HEK293T (cell line): ENCODE measurements around the gene MCRS1.
"Not testable (repeated sequence)": the region's sequence is repeated elsewhere in the genome, so short reads cannot be mapped to it uniquely, and the experiment has no call there.

Source experiments
- CTCF ChIA-PET: fragments of 350-600 bp; formaldehyde crosslinking; extraction: SDS; loops from one replicate; lab custom pipeline; 2021; ENCODE audit warnings: antibody characterized with exemption, inconsistent platforms; lab: Yijun Ruan, JAX
- POLR2A ChIA-PET: fragments of 350-600 bp; formaldehyde crosslinking; extraction: SDS; loops from one replicate; lab custom pipeline; 2020; ENCODE audit warnings: antibody characterized with exemption, inconsistent platforms; lab: Yijun Ruan, JAX
- DNase-seq: peaks from one replicate; pipeline ENCODE4 v3.0.0; 2012; ENCODE audit warnings: mixed read lengths; ENCODE audit errors: extremely low spot score
- ARNT ChIP-seq: fragments of 450-650 bp; IDR thresholded peaks from 2 replicates; pipeline ENCODE4 v1.6.1; 2017; ENCODE audit warnings: mild to moderate bottlenecking
- BHLHE40 ChIP-seq: fragments of 450-650 bp; IDR thresholded peaks from 2 replicates; pipeline ENCODE4 v1.6.1; 2016; ENCODE audit warnings: mild to moderate bottlenecking, moderate library complexity, borderline replicate concordance
- CTBP1 ChIP-seq: fragments of 450-650 bp; IDR thresholded peaks from 2 replicates; pipeline ENCODE4 v1.6.1; 2016; ENCODE audit warnings: borderline replicate concordance
- ELF4 ChIP-seq: fragments of 450-650 bp; IDR thresholded peaks from 2 replicates; pipeline ENCODE4 v1.6.1; 2017; ENCODE audit warnings: antibody characterized with exemption
- FOXA1 ChIP-seq: fragments of 450-650 bp; IDR thresholded peaks from 2 replicates; pipeline ENCODE4 v1.6.1; 2016; ENCODE audit warnings: mild to moderate bottlenecking
- FOXK2 ChIP-seq: fragments of 450-650 bp; IDR thresholded peaks from 2 replicates; pipeline ENCODE4 v1.6.1; 2016; ENCODE audit warnings: mild to moderate bottlenecking
- FOXM1 ChIP-seq: fragments of 450-650 bp; IDR thresholded peaks from 2 replicates; pipeline ENCODE4 v1.6.1; 2017; ENCODE audit warnings: mild to moderate bottlenecking, borderline replicate concordance
- HDGF ChIP-seq: fragments of 450-650 bp; IDR thresholded peaks from 2 replicates; pipeline ENCODE4 v1.6.1; 2017; ENCODE audit warnings: antibody characterized with exemption, borderline replicate concordance
- L3MBTL2 ChIP-seq: fragments of 450-650 bp; conservative IDR thresholded peaks from 2 replicates; pipeline ENCODE4 v1.6.1; 2016; ENCODE audit warnings: mild to moderate bottlenecking
- LEF1 ChIP-seq: fragments of 450-650 bp; IDR thresholded peaks from 2 replicates; pipeline ENCODE4 v1.6.1; 2017; ENCODE audit warnings: mild to moderate bottlenecking, borderline replicate concordance
- NFRKB ChIP-seq: fragments of 450-650 bp; IDR thresholded peaks from 2 replicates; pipeline ENCODE4 v1.6.1; 2016; ENCODE audit warnings: mild to moderate bottlenecking, moderate library complexity
- SP1 ChIP-seq: fragments of 450-650 bp; IDR thresholded peaks from 2 replicates; pipeline ENCODE4 v1.6.1; 2017
- SUZ12 ChIP-seq: fragments of 450-650 bp; IDR thresholded peaks from 2 replicates; pipeline ENCODE4 v1.6.1; 2016; ENCODE audit warnings: mild to moderate bottlenecking
- TARDBP ChIP-seq: fragments of 450-650 bp; IDR thresholded peaks from 2 replicates; pipeline ENCODE4 v1.6.1; 2016
- ZNF384 ChIP-seq: fragments of 450-650 bp; IDR thresholded peaks from 2 replicates; pipeline ENCODE4 v1.6.1; 2016
- TF ChIP-seq, protein P1 (sequence below): fragments of 450-650 bp; IDR thresholded peaks from 2 replicates; pipeline ENCODE4 v1.6.1; 2016

The MCRS1 gene

DNA sequence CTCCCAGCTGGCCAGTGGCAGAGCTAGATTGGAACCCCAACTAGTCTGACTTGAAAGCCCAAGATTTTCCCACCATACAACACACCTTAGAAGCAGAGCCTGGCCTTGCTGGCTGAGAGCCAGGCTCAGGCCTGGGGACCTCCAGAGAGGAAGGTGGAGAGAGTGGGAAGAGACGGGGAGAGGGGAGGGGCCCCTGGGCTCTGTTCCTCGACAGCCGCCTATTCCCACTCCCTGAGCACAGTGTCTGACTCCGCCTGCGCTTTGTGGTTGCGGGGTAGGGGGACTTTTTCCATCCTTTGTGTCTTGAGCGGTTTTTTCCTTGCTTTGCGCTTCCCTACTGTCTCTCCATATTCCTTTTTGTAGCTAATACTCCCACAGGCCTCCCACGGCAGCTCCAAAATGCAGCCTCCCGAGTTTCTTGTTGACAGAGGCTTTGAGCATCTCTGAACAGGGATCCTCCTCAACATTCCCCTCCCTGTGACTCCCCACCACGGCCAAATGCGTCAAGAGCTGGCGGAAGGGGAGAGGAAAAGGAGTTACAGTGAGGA is 33.1 kb downstream of the MCRS1 start:
- no peak for DNase-seq
- ChIA-PET POLR2A (interaction anchor here (1.0 kb wide), 1 partner anchor 168 kb away, joined by 5 read pairs; the partner anchor contains the start of gene SPATS2), CTCF (no interaction called here)
- TF ChIP-seq ARNT (no peak), ZNF384 (no peak), ELF4 (no peak), L3MBTL2 (no peak), FOXM1 (no peak), LEF1 (no peak), CTBP1 (no peak), TARDBP (no peak), FOXK2 (no peak), SP1 (no peak), BHLHE40 (no peak), FOXA1 (no peak), HDGF (no peak), SUZ12 (no peak), NFRKB (no peak)
- TF ChIP-seq, protein P1, sequence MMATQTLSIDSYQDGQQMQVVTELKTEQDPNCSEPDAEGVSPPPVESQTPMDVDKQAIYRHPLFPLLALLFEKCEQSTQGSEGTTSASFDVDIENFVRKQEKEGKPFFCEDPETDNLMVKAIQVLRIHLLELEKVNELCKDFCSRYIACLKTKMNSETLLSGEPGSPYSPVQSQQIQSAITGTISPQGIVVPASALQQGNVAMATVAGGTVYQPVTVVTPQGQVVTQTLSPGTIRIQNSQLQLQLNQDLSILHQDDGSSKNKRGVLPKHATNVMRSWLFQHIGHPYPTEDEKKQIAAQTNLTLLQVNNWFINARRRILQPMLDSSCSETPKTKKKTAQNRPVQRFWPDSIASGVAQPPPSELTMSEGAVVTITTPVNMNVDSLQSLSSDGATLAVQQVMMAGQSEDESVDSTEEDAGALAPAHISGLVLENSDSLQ, result no peak

DNA sequence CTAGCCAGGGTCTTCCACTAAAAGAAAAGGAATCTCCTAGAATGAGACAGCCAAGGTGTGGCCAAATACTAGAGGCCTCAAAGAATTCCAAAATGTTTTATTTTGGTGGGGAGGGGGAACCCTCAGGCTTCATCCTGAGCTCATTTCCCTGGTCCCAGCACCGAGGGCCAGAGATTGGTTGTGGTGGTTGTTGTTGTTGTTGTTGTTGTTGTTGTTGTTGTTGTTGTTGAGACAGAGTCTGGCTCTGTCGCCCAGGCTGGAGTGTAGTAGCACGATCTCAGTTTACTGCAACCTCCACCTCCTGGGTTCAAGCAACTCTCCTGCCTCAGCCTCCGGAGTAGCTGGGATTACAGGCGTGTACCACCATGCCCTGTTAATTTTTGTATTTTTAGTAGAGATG is 33.8 kb downstream of the MCRS1 start:
- CTCF ChIA-PET, result interaction anchor here (0.7 kb wide), 1 partner anchor 245 kb away, joined by 4 read pairs; no protein-coding TSS in a partner anchor
- DNase-seq, POLR2A ChIA-PET: not testable (repeated sequence)

DNA sequence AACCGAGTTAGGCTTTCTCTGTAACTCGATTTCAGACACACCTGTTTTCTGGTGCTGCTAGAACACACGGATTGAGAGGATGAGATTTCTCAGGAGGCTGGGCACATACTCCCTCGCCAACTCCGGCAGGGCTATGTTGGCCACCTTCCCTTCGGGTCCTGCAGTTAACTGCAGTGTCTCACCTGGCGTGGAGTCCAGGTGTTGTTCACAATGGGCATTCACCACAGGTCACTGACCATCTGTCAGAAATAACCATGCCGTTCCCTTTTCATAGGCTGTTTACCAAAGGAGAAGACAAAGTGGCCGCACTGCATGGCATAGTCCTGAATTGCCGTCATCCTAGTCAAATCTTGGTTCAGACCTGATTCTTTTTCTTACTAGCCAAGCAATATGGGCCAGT is 34.6 kb downstream of the MCRS1 start:
- POLR2A ChIA-PET, result interaction anchor here (0.9 kb wide), 1 partner anchor 268 kb away, joined by 3 read pairs; no protein-coding TSS in a partner anchor
- no peak for DNase-seq
- TF ChIP-seq ELF4 (no peak), ARNT (no peak), L3MBTL2 (no peak), BHLHE40 (no peak), CTBP1 (no peak), ZNF384 (no peak)
- TF ChIP-seq, protein P1, result no peak
- CTCF ChIA-PET, result interaction anchor here (0.7 kb wide), 1 partner anchor 244 kb away, joined by 4 read pairs; no protein-coding TSS in a partner anchor

DNA sequence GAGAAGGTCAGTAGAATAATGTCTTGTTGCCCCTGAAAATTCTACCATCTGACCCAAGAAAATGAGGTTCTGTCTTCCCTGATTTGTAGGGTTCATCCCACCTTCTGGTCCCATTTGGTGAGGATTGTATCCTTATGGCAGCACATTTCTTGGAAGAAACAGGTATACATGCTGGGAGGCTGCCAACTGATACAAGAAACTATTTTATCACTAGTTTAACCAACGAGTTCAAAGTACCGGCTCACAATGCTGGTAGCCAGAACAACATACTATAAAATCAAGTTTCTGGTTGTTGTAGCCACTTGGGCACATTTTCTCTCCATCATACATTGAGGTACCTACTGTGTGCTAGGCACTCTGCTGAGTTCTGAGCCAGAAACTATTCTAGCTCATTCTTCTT is 36.2 kb downstream of the MCRS1 start:
- TF ChIP-seq SP1 (no peak), CTBP1 (no peak), FOXA1 (no peak), FOXK2 (no peak), ARNT (no peak), BHLHE40 (no peak), L3MBTL2 (no peak), FOXM1 (no peak)
- no peak for DNase-seq
- ChIA-PET POLR2A (interaction anchor here (0.6 kb wide), 1 partner anchor 165 kb away, joined by 4 read pairs; the partner anchor contains the start of gene SPATS2), CTCF (interaction anchor here (0.9 kb wide), 1 partner anchor 184 kb away, joined by 3 read pairs; no protein-coding TSS in a partner anchor)

DNA sequence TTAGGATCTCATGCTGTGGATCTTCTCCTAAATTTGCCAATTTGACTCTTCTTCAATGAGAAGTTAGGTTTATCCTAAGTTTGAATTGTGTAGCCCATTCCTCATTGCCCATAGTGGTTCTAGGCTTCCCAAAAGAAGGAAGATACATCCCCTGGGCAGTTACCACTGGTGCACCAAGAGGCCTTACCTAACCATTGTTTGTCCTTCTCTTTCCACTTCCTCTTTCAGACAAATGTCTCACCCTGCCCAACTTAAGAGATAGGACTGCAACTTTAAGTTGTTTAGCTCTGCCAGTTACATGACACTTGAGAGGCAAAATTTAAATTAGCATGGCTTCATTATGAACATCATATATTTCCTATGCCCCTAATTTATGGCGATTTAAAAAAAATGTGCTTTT is 38.5 kb downstream of the MCRS1 start:
- ChIA-PET CTCF (no interaction called here), POLR2A (no interaction called here)
- no peak for TF ChIP-seq SUZ12
- TF ChIP-seq ELF4, result no peak
- no peak for TF ChIP-seq FOXM1
- no peak for TF ChIP-seq L3MBTL2
- TF ChIP-seq FOXA1, result no peak
- no peak for TF ChIP-seq CTBP1
- TF ChIP-seq ZNF384, result no peak
- no peak for TF ChIP-seq ARNT
- no peak for TF ChIP-seq TARDBP
- TF ChIP-seq, protein P1, result no peak
- TF ChIP-seq NFRKB, result no peak
- no peak for TF ChIP-seq BHLHE40
- TF ChIP-seq HDGF, result no peak
- no peak for TF ChIP-seq FOXK2
- TF ChIP-seq SP1, result no peak
- no peak for TF ChIP-seq LEF1
- no peak for DNase-seq

DNA sequence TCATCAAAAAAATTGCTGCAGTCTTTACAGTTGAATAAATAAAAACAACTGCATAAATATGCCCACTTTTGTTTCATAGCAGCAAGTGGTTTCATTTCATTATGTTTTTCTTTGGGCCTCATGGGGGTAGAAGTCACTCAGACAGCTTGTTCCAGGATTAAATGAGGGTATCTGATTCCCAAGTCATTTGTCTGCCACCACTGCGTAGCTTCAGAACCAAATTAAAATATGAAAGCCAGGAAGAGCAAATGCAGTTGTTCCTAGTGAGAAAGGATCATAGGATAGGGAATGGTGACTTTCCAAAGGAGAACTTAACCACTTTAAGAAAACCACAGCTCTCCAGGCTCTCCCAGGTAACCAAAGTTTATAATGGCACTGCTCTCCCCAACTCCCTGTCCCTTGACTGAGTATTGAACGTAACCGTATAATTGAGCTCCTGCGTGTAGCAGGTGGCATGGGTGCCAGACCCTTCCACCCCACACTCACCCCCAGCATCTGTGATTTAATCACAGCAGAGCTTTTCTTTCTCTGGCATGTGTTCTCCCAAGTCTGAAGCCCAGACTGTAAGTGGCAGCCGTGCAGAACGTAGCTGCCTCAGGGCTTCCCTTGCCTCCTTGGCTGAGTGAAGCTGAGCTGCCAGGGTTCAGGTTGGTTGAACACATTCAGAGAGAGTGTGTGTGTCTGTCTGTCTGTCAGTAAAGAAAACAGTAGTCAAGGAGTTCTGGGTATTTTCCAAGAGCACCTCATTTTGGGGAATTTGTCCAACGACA is 40.4 kb downstream of the MCRS1 start:
- ChIA-PET POLR2A (interaction anchor here (1.1 to 1.2 kb wide), 2 partner anchors 11 to 161 kb away, joined by 3 to 5 read pairs; partner anchors contain the start of gene SPATS2), CTCF (interaction anchor here (0.5 kb wide), 1 partner anchor 111 kb away, joined by 3 read pairs; no protein-coding TSS in a partner anchor)
- no peak for DNase-seq
- no peak for TF ChIP-seq FOXM1
- TF ChIP-seq, protein P1, result 0 out of 2 replicates have a peak, but pooled peaks have one; percentile 14
